ENCODE data around the gene ZNF555.
"Not testable (repeated sequence)": the region's sequence is repeated elsewhere in the genome, so short reads cannot be mapped to it uniquely, and the experiment has no call there.

Gene ZNF555

GRCh38 chr19:2840794-2841791 lies at the start of gene ZNF555:
TSS of gene ZNF555 (plus strand) at chr19:2841475. CDS start at chr19:2841573, 98 bp downstream.
- no peaks in the 10 kb centered on the region for H3K36me3 ChIP-seq (ENCODE audit: insufficient read depth, low read length)
- H3K27me3 ChIP-seq (ENCODE audit: control insufficient read depth in 1 of 2, insufficient read depth in 2 of 2, low read length in 2 of 2), result no peaks in the 10 kb centered on the region
- H3K4me3 ChIP-seq (ENCODE audit: low read depth in 1 of 2, low read length in 2 of 2), result peak within 1 kb of the TSS; percentile 81
- peaks cover 8% of the 10 kb centered on the region for H3K4me1 ChIP-seq (ENCODE audit: insufficient read depth, low read length)
- H3K9ac ChIP-seq (ENCODE audit: low read length), result peak within 1 kb of the TSS; percentile 68
- no peaks in the 10 kb centered on the region for H3K9me3 ChIP-seq (ENCODE audit: low read length)
- peak within 1 kb of the TSS; percentile 96 for H3K27ac ChIP-seq (ENCODE audit: low read depth, low read length)

DNA sequence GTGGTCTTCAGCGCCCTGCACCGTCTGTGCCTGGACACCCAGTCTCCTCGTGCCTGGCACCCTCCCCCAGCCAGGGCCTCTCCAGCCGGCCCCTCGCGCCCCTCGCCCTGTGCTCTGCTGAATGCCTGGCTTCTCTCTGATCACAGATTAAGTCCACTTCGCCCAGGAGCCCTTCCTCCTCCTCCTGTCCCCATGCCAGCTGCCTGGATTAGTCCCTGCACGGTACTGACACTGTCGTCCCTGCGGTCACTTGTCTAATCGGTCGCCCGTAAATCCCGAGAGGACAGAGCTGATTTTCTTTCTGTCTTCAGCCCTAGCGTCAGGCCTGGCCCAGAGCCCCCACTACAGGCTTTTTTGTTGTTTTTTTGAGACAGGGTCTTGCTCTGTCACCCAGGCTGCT lies 49.4 kb upstream of the ZNF555 start:
- Histone ChIP-seq H3K4me1 (ENCODE audit: insufficient read depth, low read length) (no peaks in the 10 kb centered on the region), H3K36me3 (ENCODE audit: insufficient read depth, low read length) (peaks cover 18% of the 10 kb centered on the region), H3K9me3 (ENCODE audit: low read length) (no peaks in the 10 kb centered on the region), H3K27me3 (ENCODE audit: control insufficient read depth in 1 of 2, insufficient read depth in 2 of 2, low read length in 2 of 2) (no peaks in the 10 kb centered on the region), H3K4me3 (ENCODE audit: low read depth in 1 of 2, low read length in 2 of 2) (no peak overlapping the region), H3K9ac (ENCODE audit: low read length) (no peak overlapping the region), H3K27ac (ENCODE audit: low read depth, low read length) (no peak overlapping the region)

- H3K9me3 ChIP-seq (ENCODE audit: low read length), result not testable (repeated sequence)
- H3K36me3 ChIP-seq (ENCODE audit: insufficient read depth, low read length), result peaks cover 18% of the 10 kb centered on the region
These were observed 48.6 kb upstream of the ZNF555 start for GRCh38 chr19:2792666-2793065.

DNA sequence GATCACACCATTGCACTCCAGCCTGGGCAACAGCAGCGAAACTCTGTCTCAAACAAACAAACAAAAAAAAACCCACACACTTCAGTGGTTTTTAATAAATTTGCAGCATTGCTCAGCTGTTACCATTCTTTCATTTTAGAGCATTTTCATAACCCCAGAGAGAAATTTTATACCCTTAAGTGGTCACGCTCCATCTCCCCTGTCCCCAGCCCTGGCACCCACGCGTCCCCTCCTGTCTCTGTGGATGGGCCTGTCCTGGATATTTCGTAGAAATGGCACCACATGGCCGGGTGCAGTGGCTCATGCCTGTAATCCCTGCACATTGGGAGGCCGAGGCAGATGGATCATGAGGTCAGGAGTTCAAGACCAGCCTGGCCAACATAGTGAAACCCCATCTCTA lies 48.1 kb upstream of the ZNF555 start:
- Histone ChIP-seq H3K9ac (ENCODE audit: low read length) (no peak overlapping the region), H3K9me3 (ENCODE audit: low read length) (no peaks in the 10 kb centered on the region), H3K4me3 (ENCODE audit: low read depth in 1 of 2, low read length in 2 of 2) (no peak overlapping the region), H3K4me1 (ENCODE audit: insufficient read depth, low read length) (no peaks in the 10 kb centered on the region), H3K27me3 (ENCODE audit: control insufficient read depth in 1 of 2, insufficient read depth in 2 of 2, low read length in 2 of 2) (no peaks in the 10 kb centered on the region), H3K36me3 (ENCODE audit: insufficient read depth, low read length) (peaks cover 18% of the 10 kb centered on the region), H3K27ac (ENCODE audit: low read depth, low read length) (no peak overlapping the region)

More at GRCh38 chr19:2792666-2793065, 48.6 kb upstream of the ZNF555 start:
- not testable (repeated sequence) for H3K27ac ChIP-seq (ENCODE audit: low read depth, low read length); H3K4me3 ChIP-seq (ENCODE audit: low read depth in 1 of 2, low read length in 2 of 2); H3K9ac ChIP-seq (ENCODE audit: low read length); H3K27me3 ChIP-seq (ENCODE audit: control insufficient read depth in 1 of 2, insufficient read depth in 2 of 2, low read length in 2 of 2); H3K4me1 ChIP-seq (ENCODE audit: insufficient read depth, low read length)

- H3K27me3 ChIP-seq (ENCODE audit: control insufficient read depth in 1 of 2, insufficient read depth in 2 of 2, low read length in 2 of 2), result no peaks in the 10 kb centered on the region
- no peak overlapping the region for H3K4me3 ChIP-seq (ENCODE audit: low read depth in 1 of 2, low read length in 2 of 2)
- H3K9me3 ChIP-seq (ENCODE audit: low read length), result no peaks in the 10 kb centered on the region
- H3K27ac ChIP-seq (ENCODE audit: low read depth, low read length), result no peak overlapping the region
- H3K4me1 ChIP-seq (ENCODE audit: insufficient read depth, low read length), result no peaks in the 10 kb centered on the region
- peaks cover 18% of the 10 kb centered on the region for H3K36me3 ChIP-seq (ENCODE audit: insufficient read depth, low read length)
- H3K9ac ChIP-seq (ENCODE audit: low read length), result no peak overlapping the region
These were observed 47.7 kb upstream of the ZNF555 start for GRCh38 chr19:2793577-2793976.

GRCh38 chr19:2795827-2796658 lies 45.2 kb upstream of the ZNF555 start:
- Histone ChIP-seq H3K27me3 (ENCODE audit: control insufficient read depth in 1 of 2, insufficient read depth in 2 of 2, low read length in 2 of 2) (no peaks in the 10 kb centered on the region), H3K4me1 (ENCODE audit: insufficient read depth, low read length) (no peaks in the 10 kb centered on the region), H3K9me3 (ENCODE audit: low read length) (no peaks in the 10 kb centered on the region), H3K4me3 (ENCODE audit: low read depth in 1 of 2, low read length in 2 of 2) (no peak overlapping the region), H3K36me3 (ENCODE audit: insufficient read depth, low read length) (peaks cover 17% of the 10 kb centered on the region), H3K9ac (ENCODE audit: low read length) (no peak overlapping the region), H3K27ac (ENCODE audit: low read depth, low read length) (no peak overlapping the region)

GRCh38 chr19:2796659-2797266 lies 44.5 kb upstream of the ZNF555 start:
- Histone ChIP-seq H3K9ac (ENCODE audit: low read length) (no peak overlapping the region), H3K36me3 (ENCODE audit: insufficient read depth, low read length) (peaks cover 19% of the 10 kb centered on the region), H3K4me1 (ENCODE audit: insufficient read depth, low read length) (no peaks in the 10 kb centered on the region), H3K27me3 (ENCODE audit: control insufficient read depth in 1 of 2, insufficient read depth in 2 of 2, low read length in 2 of 2) (no peaks in the 10 kb centered on the region), H3K4me3 (ENCODE audit: low read depth in 1 of 2, low read length in 2 of 2) (no peak overlapping the region), H3K9me3 (ENCODE audit: low read length) (no peaks in the 10 kb centered on the region), H3K27ac (ENCODE audit: low read depth, low read length) (no peak overlapping the region)

- H3K27me3 ChIP-seq (ENCODE audit: control insufficient read depth in 1 of 2, insufficient read depth in 2 of 2, low read length in 2 of 2), result no peaks in the 10 kb centered on the region
- no peak overlapping the region for H3K4me3 ChIP-seq (ENCODE audit: low read depth in 1 of 2, low read length in 2 of 2)
- H3K9me3 ChIP-seq (ENCODE audit: low read length), result no peaks in the 10 kb centered on the region
- no peak overlapping the region for H3K9ac ChIP-seq (ENCODE audit: low read length)
- peaks cover 19% of the 10 kb centered on the region for H3K36me3 ChIP-seq (ENCODE audit: insufficient read depth, low read length)
- H3K27ac ChIP-seq (ENCODE audit: low read depth, low read length), result no peak overlapping the region
- H3K4me1 ChIP-seq (ENCODE audit: insufficient read depth, low read length), result no peaks in the 10 kb centered on the region
These were observed 44.0 kb upstream of the ZNF555 start for GRCh38 chr19:2797280-2797679.

- Histone ChIP-seq H3K4me3 (ENCODE audit: low read depth in 1 of 2, low read length in 2 of 2) (no peak overlapping the region), H3K9ac (ENCODE audit: low read length) (no peak overlapping the region), H3K4me1 (ENCODE audit: insufficient read depth, low read length) (no peaks in the 10 kb centered on the region), H3K9me3 (ENCODE audit: low read length) (no peaks in the 10 kb centered on the region), H3K27ac (ENCODE audit: low read depth, low read length) (no peak overlapping the region), H3K36me3 (ENCODE audit: insufficient read depth, low read length) (peaks cover 19% of the 10 kb centered on the region), H3K27me3 (ENCODE audit: control insufficient read depth in 1 of 2, insufficient read depth in 2 of 2, low read length in 2 of 2) (no peaks in the 10 kb centered on the region)
These were observed 43.1 kb upstream of the ZNF555 start for GRCh38 chr19:2798158-2798685.

- H3K9me3 ChIP-seq (ENCODE audit: low read length), result no peaks in the 10 kb centered on the region
- H3K36me3 ChIP-seq (ENCODE audit: insufficient read depth, low read length), result peaks cover 19% of the 10 kb centered on the region
- no peaks in the 10 kb centered on the region for H3K27me3 ChIP-seq (ENCODE audit: control insufficient read depth in 1 of 2, insufficient read depth in 2 of 2, low read length in 2 of 2)
- H3K4me3 ChIP-seq (ENCODE audit: low read depth in 1 of 2, low read length in 2 of 2), result no peak overlapping the region
- no peak overlapping the region for H3K9ac ChIP-seq (ENCODE audit: low read length)
- H3K4me1 ChIP-seq (ENCODE audit: insufficient read depth, low read length), result no peaks in the 10 kb centered on the region
- H3K27ac ChIP-seq (ENCODE audit: low read depth, low read length), result no peak overlapping the region
These were observed 42.5 kb upstream of the ZNF555 start for GRCh38 chr19:2798733-2799132.

Measured in muscle layer of colon (tissue), 2 donors.